ENCODE results near the gene LUC7L3.
"Not testable (repeated sequence)": the region's sequence is repeated elsewhere in the genome, so short reads cannot be mapped to it uniquely, and the experiment has no call there.

GRCh38 chr17:50804749-50805475, 85.5 kb downstream of the LUC7L3 start:
- TF ChIP-seq CTCF (IDR thresholded peaks at IDR 0.05); SIN3A (IDR thresholded peaks at IDR 0.05; ENCODE audit: borderline replicate concordance, insufficient read depth, low read depth, low read length); POLR2AphosphoS5 (IDR thresholded peaks at IDR 0.05; ENCODE audit: low read depth, low read length); TCF7L2 (IDR thresholded peaks at IDR 0.05; ENCODE audit: low read depth, low read length); REST (IDR thresholded peaks at IDR 0.05; ENCODE audit: insufficient read depth in 1 of 2, low read depth in 2 of 2, low read length in 1 of 2): not testable (repeated sequence)

Data from Panc1 (cell line).